Measurements from ENCODE around the gene R3HDM2. TPM values are rescaled to one million over a fixed set of nuclear protein-coding genes. Genes with fewer than 3 reads are reported as not detected.
A peak's percentile ranks its signal among the peaks of the same experiment; 100 is the strongest.

The R3HDM2 gene
- total RNA-seq, 1 donor from 2014 or later: 57.3 TPM

GRCh38 chr12:57476993-57477709 lies 46.3 kb upstream of the R3HDM2 start:
- no peak overlapping the region for H3K27ac Mint-ChIP-seq (ENCODE audit: unreplicated experiment)
- H3K4me3 Mint-ChIP-seq: no peak overlapping the region
- H3K9me3 Mint-ChIP-seq: no peaks in the 10 kb centered on the region
- TF ChIP-seq, protein P1, sequence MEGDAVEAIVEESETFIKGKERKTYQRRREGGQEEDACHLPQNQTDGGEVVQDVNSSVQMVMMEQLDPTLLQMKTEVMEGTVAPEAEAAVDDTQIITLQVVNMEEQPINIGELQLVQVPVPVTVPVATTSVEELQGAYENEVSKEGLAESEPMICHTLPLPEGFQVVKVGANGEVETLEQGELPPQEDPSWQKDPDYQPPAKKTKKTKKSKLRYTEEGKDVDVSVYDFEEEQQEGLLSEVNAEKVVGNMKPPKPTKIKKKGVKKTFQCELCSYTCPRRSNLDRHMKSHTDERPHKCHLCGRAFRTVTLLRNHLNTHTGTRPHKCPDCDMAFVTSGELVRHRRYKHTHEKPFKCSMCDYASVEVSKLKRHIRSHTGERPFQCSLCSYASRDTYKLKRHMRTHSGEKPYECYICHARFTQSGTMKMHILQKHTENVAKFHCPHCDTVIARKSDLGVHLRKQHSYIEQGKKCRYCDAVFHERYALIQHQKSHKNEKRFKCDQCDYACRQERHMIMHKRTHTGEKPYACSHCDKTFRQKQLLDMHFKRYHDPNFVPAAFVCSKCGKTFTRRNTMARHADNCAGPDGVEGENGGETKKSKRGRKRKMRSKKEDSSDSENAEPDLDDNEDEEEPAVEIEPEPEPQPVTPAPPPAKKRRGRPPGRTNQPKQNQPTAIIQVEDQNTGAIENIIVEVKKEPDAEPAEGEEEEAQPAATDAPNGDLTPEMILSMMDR (conservative IDR thresholded peaks at IDR 0.05): no peak
- H3K4me1 Mint-ChIP-seq: peaks cover 4% of the 10 kb centered on the region
- no peaks in the 10 kb centered on the region for H3K36me3 Mint-ChIP-seq (ENCODE audit: low read depth)
- DNase-seq (ENCODE audit: low read depth, low spot score): no peak
- peaks cover 97% of the 10 kb centered on the region for H3K27me3 Mint-ChIP-seq (ENCODE audit: low read depth)

GRCh38 chr12:57476162-57476992 lies 45.5 kb upstream of the R3HDM2 start:
- DNase-seq (ENCODE audit: low read depth, low spot score): no peak

DNA sequence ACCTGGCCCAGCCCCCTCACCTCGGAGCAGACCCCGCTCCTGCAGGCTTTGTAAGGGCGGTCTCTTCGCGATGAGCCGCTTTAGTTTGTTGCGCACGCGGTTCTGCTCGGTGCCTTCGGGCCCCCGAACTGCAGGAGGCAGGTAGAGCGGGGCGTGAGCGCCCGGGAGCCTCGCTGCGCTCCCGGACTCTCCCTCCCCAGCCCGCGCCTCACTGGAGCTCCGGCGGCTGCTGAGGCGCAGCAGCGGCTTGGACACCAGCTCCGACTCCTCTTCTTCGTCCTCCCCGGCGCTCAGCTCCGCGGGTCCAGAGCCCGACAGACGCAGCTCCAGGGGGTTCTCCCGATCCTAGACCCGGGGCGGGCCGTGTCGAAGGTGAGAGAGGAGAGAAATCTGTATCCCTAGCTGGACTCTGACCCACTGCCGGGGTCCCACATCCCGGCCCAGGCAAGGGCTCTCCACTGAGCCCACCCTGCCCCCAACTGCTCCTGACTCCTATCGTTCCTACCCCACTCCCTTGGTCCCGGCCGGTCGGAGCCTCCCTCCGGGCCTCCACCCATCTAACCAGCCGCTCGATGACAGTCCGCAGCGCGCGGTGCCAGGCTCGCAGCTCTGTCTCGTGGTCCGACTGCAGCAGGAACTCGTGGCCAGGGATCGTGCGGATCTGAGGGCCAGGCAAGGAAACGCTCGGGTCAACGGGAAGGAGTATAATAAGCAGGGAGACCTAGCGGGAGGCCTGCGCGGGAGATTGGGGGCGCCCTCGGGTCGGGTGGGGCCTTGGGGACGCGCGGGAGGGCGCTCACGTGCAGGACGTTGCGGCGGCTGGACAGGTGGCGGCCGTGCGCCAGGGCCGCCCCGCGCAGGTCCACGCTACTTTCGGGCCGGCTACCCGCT lies 44.7 kb upstream of the R3HDM2 start:
- Mint-ChIP-seq H3K27me3 (ENCODE audit: low read depth) (peaks cover 98% of the 10 kb centered on the region), H3K9me3 (no peaks in the 10 kb centered on the region), H3K36me3 (ENCODE audit: low read depth) (no peaks in the 10 kb centered on the region), H3K4me3 (no peak overlapping the region), H3K4me1 (peaks cover 4% of the 10 kb centered on the region), H3K27ac (ENCODE audit: unreplicated experiment) (peak overlapping the region; percentile 51)
- TF ChIP-seq, protein P1 (conservative IDR thresholded peaks at IDR 0.05): no peak
- no peak for DNase-seq (ENCODE audit: low read depth, low spot score)

More at GRCh38 chr12:57476162-57476992, 45.5 kb upstream of the R3HDM2 start:
- Mint-ChIP-seq H3K9me3 (no peaks in the 10 kb centered on the region), H3K36me3 (ENCODE audit: low read depth) (no peaks in the 10 kb centered on the region), H3K27me3 (ENCODE audit: low read depth) (peaks cover 100% of the 10 kb centered on the region), H3K4me1 (peaks cover 4% of the 10 kb centered on the region), H3K4me3 (no peak overlapping the region), H3K27ac (ENCODE audit: unreplicated experiment) (no peak overlapping the region)
- TF ChIP-seq, protein P1 (conservative IDR thresholded peaks at IDR 0.05): peak; percentile 35

DNA sequence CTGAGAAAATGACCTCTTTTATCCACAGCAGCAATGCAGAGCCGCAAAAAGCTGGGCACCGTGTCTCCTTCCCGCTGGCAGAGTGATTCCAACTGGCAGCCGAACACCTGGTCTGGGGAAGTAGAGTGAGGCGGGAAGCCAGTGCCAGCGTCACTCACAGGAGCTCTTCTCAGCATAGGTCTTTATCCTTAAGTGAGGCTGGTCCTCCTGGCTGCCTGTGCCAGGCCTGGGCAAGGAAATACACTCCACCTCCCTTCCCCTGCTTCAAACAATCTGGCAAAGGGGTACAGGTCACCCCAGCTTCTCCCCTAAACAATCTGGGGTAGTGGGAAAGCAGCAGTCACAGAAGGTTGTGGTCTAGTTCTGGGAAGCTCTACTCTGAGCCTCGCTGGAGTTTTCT lies 44.0 kb upstream of the R3HDM2 start:
- Mint-ChIP-seq H3K36me3 (ENCODE audit: low read depth) (no peaks in the 10 kb centered on the region), H3K4me3 (no peak overlapping the region), H3K27ac (ENCODE audit: unreplicated experiment) (no peak overlapping the region), H3K9me3 (no peaks in the 10 kb centered on the region), H3K27me3 (ENCODE audit: low read depth) (peaks cover 94% of the 10 kb centered on the region), H3K4me1 (peaks cover 4% of the 10 kb centered on the region)
- TF ChIP-seq, protein P1 (conservative IDR thresholded peaks at IDR 0.05): no peak
- DNase-seq (ENCODE audit: low read depth, low spot score): no peak

GRCh38 chr12:57474430-57474829 lies 43.6 kb upstream of the R3HDM2 start:
- peaks cover 4% of the 10 kb centered on the region for H3K4me1 Mint-ChIP-seq
- no peak overlapping the region for H3K27ac Mint-ChIP-seq (ENCODE audit: unreplicated experiment)
- DNase-seq (ENCODE audit: low read depth, low spot score): no peak
- TF ChIP-seq, protein P1 (conservative IDR thresholded peaks at IDR 0.05): no peak
- H3K9me3 Mint-ChIP-seq: no peaks in the 10 kb centered on the region
- peaks cover 94% of the 10 kb centered on the region for H3K27me3 Mint-ChIP-seq (ENCODE audit: low read depth)
- H3K4me3 Mint-ChIP-seq: no peak overlapping the region
- H3K36me3 Mint-ChIP-seq (ENCODE audit: low read depth): no peaks in the 10 kb centered on the region
